Endometrium (tissue), 2 donors: Measurements from ENCODE around the gene PMVK.

Source experiments
- FAIRE-seq: peaks from 2 replicates; lab custom pipeline; 2012; peaks lifted over from hg19 to GRCh38; lab: Jason Lieb, UNC
- donor health status: control.
- donor health status: control.

Gene PMVK

DNA sequence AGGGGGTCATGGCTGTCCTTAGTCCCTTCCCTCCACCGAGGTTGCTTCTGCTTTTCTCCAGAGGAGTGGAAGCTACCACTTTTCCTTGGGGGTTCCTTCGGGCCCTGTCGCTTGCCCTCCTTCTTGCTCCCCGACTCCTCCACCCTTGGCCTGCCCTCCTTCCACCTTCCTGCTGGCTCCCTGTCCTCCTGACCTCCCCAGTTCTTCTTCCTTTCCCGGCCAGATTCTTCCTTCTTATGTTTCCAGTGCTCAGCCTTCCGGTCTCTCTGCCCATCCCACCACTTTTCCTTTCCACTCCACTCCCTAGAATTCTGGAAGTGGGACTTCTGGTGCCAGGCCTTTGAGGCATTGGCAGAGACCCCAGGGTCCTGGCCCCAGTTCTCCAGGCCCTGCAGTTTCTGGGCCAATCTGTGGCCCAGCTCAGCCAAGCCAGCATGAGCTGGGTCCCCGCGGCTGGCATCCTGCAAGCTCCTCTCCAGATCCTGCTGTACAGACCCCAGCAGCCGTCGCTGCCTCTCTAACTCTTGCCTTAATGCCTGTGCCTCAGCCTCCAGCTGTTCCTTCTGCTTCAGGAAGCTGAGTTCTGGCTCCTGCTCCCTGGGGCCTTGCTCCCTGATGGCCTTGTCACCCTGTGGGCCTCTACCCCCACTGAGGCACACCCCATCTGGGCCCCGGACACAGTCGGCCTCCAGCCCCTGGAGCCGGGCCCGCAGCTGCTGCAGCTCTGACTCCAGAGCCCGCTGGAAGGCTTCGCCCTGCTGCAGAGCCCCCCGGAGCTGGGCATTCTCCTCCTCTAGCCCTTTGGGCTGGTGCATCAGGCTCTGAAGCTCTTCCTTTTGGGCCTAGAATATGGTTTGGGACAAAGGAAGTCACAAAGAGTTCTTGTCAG, 9.7 kb upstream of the PMVK start:
- no peak for FAIRE-seq

DNA sequence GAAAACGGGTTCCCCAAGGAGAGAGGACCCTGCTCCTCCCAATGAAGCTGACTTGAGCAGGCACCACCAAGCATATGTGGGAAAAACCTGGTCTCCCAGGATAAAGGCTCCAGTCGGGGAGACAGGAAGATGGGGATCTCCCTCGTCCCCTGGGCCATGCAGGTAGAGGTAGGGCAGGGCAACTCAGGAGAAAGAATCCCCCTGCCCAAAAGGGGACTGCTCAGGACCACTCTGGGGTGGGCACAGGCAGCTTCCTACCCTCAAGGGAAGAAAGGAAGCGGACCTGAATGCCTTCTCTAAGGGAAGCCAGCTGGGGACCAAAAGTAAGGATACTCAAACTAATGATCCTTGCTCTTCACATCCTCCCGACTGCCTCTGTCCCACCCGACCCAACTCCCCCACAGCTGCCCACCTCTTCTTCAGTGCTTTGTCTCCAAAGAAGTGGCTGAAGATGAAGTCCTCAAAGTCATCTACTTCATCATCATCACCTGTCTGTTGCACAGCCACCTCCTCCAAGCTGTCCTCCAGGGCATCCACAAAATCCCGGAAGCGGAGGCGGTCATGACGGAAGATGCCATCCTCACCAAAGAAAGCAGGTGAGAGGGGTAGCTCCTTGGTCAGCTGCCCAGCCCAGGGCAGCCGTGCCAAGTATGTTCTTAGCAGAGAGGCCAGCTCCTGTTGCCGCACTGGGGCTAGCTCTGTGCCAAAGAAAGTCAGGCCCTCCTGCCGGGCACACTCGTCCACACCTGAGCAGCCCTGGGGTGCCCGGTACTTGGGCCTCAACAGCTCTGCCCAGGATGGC, 8.8 kb upstream of the PMVK start:
- FAIRE-seq: no peak

DNA sequence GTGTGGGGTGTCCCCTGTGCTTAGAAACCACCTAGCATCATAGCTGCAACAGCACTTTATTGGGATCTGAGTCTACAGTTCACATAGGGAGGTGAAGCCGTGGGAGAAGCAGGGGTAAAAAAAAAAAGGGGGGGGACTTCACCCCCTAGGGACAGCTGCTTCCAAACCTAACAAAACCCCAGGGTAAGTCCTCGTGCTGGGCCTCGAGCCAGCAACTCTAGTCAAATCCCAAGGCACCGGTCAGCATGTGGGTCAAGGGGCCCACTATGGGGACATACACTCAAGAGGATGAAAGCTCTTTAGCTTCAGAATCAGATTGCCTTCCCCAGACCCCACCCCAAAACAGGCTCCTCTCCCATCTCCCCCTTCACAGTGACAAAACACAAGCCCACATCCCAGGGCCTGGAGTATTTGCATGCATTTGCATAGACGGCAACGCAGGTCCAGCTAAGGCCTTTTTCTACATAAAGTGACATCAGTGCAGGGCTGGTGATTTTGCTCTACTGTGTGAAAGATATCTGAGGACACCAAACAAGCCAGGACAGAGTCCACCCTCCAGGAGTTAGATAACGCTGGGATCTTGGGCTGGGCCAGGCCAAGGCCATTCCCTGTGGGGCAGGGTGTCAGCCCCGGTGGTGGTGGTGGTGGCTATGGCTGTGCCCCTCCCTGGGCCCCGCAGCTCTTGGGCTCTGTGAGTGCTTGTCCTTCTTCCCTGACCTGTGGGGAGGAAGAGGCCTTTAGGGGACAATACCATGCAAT, 8.1 kb upstream of the PMVK start:
- no peak for FAIRE-seq

DNA sequence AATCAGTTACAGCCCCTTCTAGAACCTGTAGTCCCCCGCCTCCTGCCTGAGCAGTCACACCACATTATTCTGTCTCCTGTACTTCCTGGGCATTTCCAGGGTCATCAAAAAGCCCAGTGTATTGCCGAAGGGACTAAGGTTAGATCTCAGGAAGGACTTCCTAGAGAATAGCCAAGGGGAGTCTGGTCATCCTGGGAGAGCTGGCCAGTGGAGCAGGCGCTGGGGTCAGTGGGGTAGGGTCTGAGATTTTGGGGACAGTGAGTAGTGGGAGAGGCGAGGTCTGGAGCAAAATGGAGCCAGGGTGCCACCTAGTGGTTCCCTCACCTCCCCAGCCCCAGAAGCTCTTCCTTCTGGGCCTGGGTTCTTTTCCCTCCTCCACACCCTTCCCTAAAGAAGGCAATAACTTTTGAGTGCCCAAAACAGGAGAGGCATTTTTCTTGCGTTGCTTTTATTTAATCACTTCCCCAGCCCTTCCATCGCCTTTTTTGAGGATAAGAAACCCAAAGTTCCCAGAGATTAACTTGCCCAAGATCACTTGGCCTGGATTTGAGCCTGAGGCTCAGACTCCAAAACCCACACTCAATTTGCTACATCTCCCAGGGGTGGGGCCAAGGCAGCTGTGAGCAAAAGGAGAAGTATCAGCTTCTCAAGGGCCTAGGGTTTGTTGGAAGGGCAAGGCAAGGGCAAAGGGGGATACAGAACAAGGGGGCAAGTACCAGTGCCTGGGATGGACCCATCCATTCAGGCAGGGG, 7.3 kb upstream of the PMVK start:
- FAIRE-seq: no peak

DNA sequence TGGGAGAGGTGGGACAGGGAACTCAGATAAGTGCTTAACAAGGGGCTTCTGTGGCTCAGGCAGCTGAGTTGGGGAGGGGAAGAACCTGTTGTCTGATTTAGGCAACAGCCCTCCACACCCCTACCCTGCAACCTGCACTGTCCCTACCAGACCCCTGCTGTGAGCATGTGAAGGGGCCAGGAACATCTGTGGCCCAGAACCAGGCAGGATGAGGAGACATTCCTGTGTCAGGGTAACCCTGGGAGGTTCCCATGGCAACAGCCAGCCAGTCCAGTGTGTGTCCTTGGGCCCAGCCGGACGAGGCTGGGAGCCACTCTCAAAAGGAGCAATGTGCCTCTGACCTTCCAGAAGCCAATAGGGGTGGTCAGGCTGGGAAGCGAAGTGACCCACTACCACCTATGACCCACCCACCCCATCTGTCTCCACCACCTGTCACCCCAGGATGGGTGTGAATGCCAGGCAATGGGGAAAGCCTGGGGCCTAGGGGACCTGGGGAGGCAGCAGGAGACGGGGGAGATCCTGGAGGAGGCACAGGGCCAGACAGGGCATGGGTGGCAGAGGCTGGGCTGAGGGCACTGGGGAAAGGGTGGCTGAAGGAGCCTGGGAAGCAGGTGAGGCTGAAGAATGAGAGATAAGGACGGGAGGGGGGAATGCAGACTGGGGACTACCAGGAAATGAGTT, 5.0 kb upstream of the PMVK start:
- no peak for FAIRE-seq

DNA sequence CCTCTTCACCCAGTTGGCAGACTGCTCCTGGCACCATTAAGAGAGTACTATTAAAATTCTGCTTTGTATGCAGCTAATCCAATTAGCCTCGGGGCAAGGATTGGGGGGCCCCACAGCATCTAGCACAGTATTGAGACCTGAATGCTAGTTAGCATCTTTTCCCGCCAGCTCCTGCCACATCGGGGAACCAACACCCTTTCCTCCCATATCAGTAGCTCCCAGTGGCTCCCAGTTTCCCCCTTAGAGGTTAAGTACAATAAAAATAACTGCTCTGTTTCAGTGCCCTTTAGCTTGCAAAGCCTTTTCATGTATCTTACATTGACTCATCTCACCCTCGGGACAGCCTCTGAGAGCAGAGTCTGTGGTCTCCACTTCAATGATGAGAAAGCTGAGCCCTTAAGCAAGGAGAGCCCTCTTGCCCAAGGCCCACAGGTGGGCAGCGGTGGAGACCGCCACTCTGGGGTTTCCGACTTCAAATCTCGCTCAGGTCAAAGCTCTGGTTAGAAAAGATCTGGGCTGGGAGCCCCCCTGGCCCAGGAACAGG, 4.2 kb upstream of the PMVK start:
- no peak for FAIRE-seq

DNA sequence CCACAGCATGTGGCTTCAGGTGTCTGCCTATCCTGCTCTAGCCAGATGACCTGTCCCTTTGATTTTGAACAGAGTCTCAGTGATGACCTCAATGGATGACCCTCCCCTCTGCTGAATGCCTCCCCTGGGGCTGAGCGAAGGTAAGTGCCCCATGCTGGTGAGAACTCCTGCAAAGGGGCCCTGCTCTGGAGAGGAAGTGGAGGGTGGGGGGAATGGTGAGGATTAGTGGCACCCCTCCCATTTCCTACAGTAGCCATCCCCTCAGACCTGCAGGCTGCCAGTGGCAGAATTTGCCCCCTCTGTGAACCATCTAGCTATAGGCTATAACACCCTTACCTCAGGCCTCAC, 3.7 kb upstream of the PMVK start:
- FAIRE-seq: no peak

DNA sequence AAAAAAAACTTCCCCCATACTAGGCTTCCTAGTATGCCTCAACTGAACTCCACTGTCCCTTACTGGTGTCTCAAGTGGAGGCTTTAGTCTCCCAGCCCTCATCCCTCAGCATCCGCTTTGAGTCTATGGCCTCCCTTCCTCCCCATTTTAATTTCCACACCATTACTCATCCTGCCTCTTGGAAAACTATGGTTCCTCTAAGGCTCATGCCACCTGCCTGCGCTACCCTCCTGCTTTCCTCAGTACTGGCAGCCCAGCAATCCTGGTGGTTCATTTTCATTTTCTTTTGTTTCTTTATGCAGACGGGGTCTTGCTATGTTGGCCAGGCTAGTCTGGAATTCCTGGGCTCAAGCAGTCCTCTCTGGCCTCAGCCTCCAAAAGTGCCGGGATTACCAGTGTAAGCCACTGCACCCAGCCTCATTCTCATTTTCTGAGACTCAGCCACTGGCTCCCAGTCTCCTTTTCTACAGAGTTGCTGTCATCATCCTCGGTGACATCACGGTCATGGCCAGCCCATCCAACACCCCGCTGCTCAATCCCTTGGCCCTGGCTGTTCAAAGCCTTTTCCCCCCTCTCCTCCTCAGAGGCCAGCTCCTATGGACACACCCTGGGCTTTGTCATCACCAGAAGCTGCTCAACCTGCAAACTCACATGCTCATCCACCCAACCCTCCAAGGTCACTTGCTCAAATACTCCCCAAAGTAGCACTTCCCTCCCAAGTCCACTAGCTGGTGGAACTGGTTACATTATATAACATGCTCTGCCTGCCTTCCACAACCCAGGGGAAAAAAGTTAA, 2.3 kb upstream of the PMVK start:
- no peak for FAIRE-seq

DNA sequence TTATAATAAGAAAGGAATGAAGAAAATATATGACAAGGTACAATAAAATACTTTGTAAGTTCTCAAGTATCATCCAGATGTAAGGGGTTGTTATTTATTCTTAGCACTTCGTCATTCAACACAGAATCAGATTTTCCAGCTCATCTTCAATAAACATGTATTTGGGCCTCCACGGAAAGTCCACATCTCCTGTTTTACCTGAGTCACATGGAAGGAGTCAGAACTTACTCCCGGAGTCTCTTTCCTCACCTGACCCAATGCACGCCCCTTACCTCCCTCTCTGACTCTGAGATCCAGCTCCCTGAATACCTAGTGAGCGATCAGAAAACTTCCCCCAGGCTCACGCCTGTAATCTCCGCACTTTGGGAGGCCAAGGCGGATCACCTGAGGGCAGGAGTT, 1.5 kb upstream of the PMVK start:
- no peak for FAIRE-seq

DNA sequence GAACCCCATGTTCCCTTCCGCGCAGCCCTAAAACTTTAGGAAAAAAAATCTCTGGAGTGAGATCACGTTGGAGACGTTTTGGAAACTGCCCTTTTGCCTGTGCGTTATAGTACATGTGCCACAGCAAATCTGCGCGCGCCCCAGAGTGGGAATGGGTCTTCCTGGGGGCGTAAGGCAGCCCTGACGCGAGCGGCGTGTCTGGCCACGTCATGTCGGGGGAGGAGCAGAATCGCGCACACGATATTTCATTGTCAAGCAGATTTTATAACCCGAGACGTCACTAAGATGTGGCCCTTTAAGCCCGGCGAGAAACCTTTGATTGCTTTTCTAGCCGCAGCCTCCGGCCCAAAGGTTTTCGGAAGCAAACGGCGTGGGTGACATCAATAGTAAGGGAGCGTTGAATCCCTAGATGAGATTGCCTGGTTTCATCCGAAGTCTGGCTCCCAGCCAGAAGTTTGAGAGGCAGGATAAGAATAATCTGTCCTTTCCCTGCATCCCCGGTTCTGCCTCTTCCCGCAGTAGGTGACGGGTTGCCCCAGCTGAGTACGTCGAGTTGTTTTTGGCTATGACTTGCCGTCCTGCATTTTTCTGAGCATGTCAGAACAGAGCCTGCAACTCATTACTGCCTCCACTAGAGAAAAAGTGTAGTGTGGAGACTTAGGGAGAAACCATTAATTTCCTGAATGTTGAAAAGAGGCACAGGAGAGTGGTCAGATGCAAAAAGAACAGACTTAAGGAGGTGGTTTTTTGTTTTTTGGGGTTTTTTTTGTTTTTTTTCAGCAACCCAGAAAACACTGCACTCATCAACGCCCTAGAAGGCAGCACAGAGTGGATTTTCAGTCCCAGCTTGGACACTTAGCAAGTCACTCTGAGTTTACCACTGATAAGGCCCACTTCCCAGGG, 817 bp upstream of the PMVK start:
- no peak for FAIRE-seq

DNA sequence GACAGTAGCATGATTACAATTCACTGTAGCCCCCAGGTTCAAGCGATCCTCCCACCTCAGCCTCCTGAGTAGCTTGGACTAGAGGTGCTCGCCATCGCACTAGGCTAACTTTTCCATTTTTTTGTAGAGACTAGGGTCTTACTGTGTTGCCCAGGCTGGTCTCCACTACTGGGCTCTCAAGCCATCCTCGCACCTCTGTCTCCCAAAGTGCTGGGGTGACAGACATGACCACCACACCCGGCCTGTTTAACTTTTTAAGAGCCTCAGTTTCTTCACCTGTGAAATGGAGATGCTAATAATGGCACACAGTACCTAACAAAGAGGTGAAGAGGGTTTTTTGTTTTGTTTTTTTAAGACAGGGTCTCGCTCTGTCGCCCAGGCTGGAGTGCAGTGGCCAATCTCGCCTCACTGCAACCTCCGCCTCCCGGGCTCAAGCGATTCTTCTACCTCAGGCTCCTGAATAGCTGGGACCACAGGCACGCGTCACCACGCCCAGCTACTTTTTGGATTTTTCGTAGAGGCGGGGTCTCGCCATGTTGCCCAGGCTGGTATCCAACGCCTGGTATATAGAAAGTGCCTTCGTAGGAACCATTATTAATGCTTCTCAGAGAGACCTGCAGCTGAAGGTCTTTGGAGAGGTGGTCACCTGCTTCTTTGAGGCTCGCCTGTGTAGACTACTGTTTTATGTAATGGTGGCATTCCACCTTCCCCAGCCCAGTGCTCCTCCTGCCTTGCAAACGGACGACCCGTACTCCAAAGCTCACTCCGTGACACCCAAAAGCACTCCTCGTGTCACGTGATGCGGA, 567 bp downstream of the PMVK start:
- no peak for FAIRE-seq

DNA sequence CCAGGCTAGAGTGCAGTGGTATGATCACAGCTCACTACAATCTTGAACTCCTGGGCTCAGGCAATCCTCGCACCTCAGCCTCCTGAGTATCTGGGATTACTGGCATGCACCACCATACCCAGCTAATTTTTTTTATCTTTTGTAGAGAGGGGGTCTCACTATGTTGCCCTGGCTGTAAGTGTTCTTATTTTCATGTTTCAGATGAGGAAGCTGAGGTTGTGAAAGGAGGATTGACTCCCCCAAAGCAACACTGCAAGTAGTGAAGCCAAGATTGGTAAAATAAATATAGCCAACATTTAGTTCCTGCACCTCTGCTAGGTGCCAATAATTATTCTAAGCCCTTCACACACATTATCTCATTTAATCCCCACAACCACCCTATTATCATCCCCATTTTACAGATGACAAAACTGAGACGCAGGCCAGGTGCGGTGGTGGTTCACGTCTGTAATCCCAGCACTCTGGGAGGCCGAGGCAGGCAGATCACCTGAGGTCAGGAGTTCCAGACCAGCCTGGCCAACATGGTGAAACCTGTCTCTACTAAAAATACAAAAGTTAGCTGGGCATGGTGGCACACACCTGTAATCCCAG, 2.1 kb downstream of the PMVK start:
- no peak for FAIRE-seq

DNA sequence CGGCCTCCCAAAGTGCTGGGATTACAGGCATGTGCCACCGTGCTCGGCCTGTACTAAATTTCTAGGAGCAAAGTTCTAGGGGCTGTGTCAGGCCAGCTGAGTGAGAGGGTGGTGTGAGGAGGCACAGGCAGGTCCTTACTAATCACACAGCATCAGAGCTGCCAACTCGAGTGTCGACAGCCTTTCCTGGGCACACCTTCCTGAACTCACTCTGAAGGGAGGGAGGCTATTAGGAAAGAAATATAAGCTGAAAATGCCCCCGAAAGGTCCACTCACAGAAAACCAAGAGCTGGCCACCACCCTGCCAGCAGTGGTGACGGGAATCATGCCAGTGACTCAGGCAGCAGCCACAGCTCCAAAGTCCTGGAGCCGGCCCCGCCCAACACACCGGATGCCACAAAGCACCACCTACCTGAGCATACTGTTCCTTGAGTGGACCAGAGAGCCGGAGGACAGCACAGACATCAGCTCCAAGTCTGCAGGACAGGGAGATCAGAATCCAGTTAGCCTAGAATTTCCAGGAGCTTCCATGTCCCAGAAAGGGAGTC, 4.5 kb downstream of the PMVK start:
- no peak for FAIRE-seq

DNA sequence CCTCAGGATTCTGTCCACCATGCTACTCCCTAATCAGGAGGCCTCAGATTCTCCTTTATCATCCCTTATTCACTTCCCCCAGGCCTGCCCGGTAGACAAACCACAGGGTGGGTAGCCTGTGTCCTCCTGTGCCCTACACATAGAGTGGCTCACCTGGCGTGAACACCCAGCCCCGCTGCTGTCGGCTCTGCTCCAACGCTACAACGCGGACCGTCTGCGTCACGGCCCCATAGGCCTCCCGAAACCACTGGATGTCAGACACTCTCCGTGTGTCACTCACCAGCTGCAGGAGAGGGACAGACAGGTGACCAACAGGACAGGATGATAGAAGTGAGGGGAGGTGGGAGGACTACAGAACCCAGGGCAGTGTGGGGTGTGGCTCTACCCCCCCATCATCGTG, 10.3 kb downstream of the PMVK start:
- no peak for FAIRE-seq

DNA sequence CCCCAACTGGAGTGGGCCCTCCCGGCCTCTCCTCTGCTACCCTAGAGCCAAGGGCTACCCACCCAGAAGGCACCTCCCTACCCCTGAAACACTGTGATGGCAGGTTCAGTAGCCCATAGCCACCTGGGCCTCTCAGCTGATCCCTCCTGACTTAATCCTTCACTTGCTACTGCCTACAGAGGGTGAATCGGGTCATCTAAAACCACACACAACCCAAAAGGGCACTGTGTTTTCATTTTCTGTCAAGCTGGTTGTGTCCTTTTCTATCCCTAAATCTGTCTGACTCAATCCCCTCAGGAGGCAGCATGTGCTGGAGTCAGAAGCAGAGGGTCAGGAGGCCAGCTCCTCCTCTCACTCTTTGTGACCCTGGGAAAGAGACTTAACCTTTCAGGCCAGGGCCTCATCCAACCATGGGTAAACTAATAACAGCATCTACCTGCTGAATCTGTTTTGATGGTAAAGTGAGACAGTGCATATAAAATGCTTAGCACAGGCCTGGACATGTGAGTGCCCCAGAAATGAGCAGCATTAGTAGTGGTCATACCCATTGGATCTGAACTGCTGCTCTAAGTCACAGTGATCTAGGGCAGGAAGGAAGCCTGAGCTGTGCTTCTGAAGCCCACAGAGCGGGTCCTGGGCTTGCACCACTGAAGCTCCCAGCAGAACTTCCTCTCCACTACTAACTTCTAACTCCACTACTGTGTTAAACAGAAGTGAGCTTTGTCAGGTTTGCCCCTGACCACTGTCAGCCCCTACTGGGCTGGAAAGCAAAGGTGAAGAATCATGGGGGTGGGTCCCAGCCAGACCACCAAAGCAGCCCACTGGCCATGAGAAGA, 11.0 kb downstream of the PMVK start:
- no peak for FAIRE-seq

DNA sequence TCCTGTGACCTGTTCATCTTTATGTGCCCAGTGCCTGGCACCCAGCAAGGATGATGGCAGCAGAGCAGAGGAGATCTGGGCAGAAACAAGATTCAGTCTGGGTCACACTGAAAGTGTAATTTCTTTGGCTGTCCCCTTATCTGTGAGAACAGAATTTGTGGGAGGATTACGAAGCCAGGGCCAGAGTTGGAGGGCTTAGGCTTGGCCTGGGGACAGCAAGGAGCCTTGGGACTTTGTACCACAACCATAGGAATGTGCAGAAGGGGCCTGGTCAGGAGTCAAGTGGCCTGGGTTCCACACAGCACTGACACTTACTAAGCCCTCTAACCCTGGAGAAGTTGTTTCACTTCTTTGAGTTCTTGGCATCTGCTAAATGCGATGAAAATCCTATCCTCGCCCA, 12.8 kb downstream of the PMVK start:
- FAIRE-seq: no peak

DNA sequence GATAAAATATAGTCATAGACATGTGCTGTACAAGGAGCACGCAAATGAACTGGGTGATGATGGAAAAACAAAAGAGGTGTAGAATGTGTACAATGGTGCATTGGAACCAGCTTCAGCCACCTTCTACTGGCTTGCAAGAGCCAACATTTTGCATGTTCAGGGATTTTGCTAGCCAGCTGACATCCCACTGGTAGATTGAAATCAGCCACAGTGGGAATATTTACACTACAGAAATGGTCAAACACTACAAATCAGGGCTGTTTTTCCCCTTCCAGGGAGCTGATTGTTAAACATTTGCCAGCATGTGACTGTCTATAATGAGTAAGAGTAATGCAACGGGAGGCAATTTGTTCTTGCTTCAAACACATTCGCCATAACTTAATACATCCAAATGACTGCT, 23.2 kb downstream of the PMVK start:
- FAIRE-seq: no peak
